GM21423 (cell line): Measurements from ENCODE around the gene HLA-F.

ENCODE experiments used
- ATAC-seq: cut with Tn5 transposase; IDR thresholded peaks from one replicate; pipeline ENCODE4 v1.9.1; 2021; ENCODE audit warnings: mild to moderate bottlenecking, moderate library complexity; ENCODE audit not compliant: unreplicated experiment

Gene HLA-F

GRCh38 chr6:29759457-29759856 is 36.2 kb downstream of the HLA-F start:
- ATAC-seq = no peak

DNA sequence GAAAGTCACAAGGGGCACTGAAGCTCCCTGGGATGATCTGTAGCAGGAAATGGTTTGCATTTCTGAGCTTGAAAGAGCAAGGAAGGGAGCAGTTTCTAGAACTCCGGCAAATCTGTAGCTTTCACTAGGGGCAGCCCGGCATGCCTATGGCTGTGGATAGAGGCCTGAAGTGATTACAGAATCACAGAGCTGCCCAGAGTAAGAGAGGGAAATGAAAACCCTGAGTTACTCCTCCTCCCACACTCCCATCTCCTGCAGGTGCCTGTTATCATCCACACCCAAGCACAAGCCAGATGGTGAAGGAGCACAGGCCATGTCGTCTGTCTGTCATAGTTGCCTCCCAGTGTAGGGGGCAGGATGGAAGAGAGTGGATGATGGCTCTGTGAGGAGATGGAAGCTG is 37.1 kb downstream of the HLA-F start:
- ATAC-seq = no peak

- ATAC-seq = no peak
Observed at GRCh38 chr6:29762051-29762450, 38.8 kb downstream of the HLA-F start.

- ATAC-seq = no peak
Observed at GRCh38 chr6:29762781-29763214, 39.6 kb downstream of the HLA-F start.

GRCh38 chr6:29763491-29764289 is 40.5 kb downstream of the HLA-F start:
- no peak for ATAC-seq

GRCh38 chr6:29764422-29765196 is 41.4 kb downstream of the HLA-F start:
- ATAC-seq = no peak

- no peak for ATAC-seq
Observed at GRCh38 chr6:29769336-29769735, 46.1 kb downstream of the HLA-F start.

GRCh38 chr6:29770306-29770705 is 47.1 kb downstream of the HLA-F start:
- ATAC-seq = no peak

DNA sequence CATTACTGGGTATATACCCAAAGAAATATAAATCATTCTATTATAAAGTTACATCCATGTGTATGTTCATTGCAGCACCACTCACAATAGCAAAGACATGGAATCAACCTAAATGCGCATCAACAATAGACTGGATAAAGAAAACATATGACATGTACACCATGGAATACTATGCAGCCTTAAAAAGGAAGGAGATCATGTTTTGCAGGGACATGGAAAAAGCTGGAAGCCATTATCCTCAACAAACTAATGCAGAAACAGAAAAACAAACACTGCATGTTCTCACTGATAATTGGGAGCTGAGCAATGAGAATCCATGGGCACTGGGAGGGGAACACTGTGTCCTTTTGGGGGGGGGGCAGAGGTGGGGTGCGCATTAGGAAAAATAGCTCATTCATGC is 53.5 kb downstream of the HLA-F start:
- ATAC-seq = no peak
